Stimulated activated naive B cell treated with anti-CD40 and anti-IgM and Interleukin-4, amounts not matched to agents 10 μg/mL and 1 μg/mL and 100 μg/mL, for 72 hours (primary cell): ENCODE data around the gene OAF.

Experiments used
- ATAC-seq, 2 donors: fragments of 150-1000 bp; cut with Tn5 transposase; replicated peaks; 2 replicates each; pipeline ENCODE4 v1.10.0; 2021; ENCODE audit warnings: moderate library complexity in 1 of 2
- DNase-seq: peaks from one replicate; pipeline ENCODE4 v3.0.0; 2021
- H3K27ac Mint-ChIP-seq: one replicate; pipeline ENCODE4 v1.8.0; 2022; ENCODE audit warnings: mild to moderate bottlenecking, mixed read lengths
- H3K27me3 Mint-ChIP-seq, 2 donors: one replicate each; pipeline ENCODE4 v1.8.0; 2022; ENCODE audit warnings: mixed read lengths in 2 of 2
- H3K36me3 Mint-ChIP-seq, 2 donors: one replicate each; pipeline ENCODE4 v1.8.0; 2022; ENCODE audit warnings: mixed read lengths in 2 of 2, mild to moderate bottlenecking in 1 of 2
- H3K4me1 Mint-ChIP-seq, 2 donors: one replicate each; pipeline ENCODE4 v1.8.0; 2022; ENCODE audit warnings: mixed read lengths in 2 of 2, mild to moderate bottlenecking in 1 of 2
- H3K4me3 Mint-ChIP-seq, 2 donors: one replicate each; pipeline ENCODE4 v1.8.0; 2022; ENCODE audit warnings: mild to moderate bottlenecking in 2 of 2, mixed read lengths in 2 of 2, moderate library complexity in 1 of 2
- H3K9me3 Mint-ChIP-seq, 2 donors: one replicate each; pipeline ENCODE4 v1.8.0; 2022; ENCODE audit warnings: mixed read lengths in 2 of 2, mild to moderate bottlenecking in 1 of 2

The OAF gene

DNA sequence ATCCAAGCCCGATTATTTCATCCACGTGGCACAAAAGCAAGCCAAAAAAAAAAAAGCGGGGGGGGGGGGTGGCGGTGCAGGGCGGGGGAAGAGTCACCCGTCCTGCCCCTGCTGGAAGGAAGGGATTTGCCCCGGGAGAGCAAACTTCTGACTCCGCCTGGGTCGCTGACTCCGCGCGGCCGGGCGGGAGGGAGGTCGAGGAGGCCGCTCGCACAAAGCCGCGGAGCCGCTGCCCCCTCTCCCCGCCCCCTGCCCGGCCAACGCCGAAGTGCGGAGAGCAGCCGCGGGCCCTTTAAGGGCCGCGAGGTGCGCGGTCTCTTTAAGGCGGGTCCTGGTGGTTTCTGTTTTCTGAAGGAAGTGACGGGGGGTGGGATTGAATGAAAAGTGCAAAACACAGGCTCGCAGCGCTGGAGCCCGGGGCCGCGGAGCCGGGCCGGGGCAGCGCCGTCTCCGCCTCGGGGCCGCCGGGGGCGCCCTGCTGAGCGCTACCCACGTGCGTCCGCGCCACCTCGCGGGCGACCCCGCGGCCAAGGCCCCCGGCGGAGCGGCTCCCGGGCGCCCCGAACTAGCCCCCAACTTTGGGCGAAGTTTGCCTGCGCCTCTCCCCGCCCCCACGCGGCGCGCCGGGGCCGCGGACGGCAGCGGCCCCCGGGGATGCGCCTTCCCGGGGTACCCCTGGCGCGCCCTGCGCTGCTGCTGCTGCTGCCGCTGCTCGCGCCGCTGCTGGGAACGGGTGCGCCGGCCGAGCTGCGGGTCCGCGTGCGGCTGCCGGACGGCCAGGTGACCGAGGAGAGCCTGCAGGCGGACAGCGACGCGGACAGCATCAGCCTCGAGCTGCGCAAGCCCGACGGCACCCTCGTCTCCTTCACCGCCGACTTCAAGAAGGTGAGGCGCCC lies at the start of gene OAF:
Gene OAF, plus strand, starts transcription at position 407 of the 896 bp plus-strand sequence. Its CDS starts 248 bp downstream, at position 655.
- Mint-ChIP-seq H3K4me1 (peaks cover 14 to 19% of the 10 kb centered on the region in 2 donors), H3K9me3 (no peaks in the 10 kb centered on the region), H3K36me3 (no peaks in the 10 kb centered on the region), H3K27me3 (peaks cover 35% of the 10 kb centered on the region in 2 donors), H3K27ac (peak within 1 kb of the TSS; percentile 88), H3K4me3 (peak within 1 kb of the TSS; percentile 88 to 90)
- ATAC-seq (peak; percentile 92 to 94), DNase-seq (peak; percentile 54)

DNA sequence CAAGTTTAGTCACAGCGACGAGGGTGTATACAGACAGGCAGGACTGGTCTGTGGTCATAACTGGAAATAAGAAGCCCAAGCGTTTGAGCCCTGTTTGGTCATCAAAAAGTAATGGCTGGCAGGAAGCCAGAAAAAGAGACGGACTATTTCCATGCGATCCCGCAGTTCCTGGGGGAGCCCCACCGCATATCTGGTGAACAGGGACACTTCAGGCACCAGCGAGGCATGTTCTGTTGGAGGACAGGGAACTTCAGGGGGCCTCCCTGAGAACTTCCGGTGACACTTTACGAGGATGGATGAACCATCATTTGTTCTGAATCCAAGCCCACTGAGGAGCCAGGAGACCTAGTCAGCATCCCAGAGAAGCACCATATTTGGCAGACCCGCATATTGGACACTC lies 43.2 kb upstream of the OAF start:
- Mint-ChIP-seq H3K27me3 (peaks cover 61 to 77% of the 10 kb centered on the region in 2 donors), H3K36me3 (peaks cover 3 to 8% of the 10 kb centered on the region in 2 donors), H3K4me3 (no peak overlapping the region), H3K27ac (no peak overlapping the region), H3K9me3 (peaks cover 11 to 12% of the 10 kb centered on the region in 2 donors), H3K4me1 (peaks cover 12 to 14% of the 10 kb centered on the region in 2 donors)
- no peak for ATAC-seq
- DNase-seq, result no peak

DNA sequence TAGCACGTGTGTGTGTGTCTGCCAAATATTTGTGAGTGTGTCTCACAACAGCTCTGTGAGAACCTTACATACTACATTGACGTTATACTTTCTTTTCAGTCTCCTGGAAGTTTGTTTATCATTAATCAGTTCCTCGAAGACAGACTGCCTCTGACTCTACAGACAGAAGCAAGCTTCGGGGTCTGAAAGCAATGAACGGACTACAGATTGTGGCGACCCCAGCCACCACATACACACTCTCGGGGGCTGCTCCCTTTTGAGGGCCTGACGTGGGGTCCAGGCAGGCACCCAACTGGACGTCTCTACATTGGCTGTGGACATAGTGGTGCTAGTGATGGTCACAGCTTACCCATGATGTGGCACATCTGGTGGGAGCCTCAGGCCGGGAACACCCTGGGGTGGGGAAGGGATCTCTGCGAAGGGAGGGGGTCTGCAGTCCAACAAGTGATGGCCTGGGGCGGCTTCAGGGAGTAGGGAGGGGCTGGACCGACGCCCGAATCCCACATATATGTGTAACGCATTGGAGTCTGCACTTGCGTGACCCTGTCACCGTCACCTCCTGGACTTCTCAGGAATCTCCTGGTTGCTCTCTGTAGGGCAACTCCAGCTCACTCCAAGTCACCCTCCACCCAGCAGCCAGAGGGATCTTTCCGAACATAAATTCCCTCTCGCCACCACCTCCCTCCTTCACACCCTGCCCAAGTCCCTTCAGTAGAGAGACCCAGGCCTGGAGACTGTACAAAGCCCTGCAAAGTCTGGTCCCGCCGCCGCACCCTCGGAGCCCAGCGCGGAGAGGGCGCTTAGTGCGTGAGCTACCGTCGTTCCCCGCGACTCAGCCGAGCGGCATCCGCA lies 42.5 kb upstream of the OAF start:
- no peak for DNase-seq
- Mint-ChIP-seq H3K27me3 (peaks cover 68 to 84% of the 10 kb centered on the region in 2 donors), H3K4me3 (peak overlapping the region; percentile 48 to 75), H3K9me3 (peaks cover 11 to 12% of the 10 kb centered on the region in 2 donors), H3K27ac (no peak overlapping the region), H3K4me1 (peaks cover 16 to 17% of the 10 kb centered on the region in 2 donors), H3K36me3 (peaks cover 3 to 8% of the 10 kb centered on the region in 2 donors)
- ATAC-seq, result no peak

DNA sequence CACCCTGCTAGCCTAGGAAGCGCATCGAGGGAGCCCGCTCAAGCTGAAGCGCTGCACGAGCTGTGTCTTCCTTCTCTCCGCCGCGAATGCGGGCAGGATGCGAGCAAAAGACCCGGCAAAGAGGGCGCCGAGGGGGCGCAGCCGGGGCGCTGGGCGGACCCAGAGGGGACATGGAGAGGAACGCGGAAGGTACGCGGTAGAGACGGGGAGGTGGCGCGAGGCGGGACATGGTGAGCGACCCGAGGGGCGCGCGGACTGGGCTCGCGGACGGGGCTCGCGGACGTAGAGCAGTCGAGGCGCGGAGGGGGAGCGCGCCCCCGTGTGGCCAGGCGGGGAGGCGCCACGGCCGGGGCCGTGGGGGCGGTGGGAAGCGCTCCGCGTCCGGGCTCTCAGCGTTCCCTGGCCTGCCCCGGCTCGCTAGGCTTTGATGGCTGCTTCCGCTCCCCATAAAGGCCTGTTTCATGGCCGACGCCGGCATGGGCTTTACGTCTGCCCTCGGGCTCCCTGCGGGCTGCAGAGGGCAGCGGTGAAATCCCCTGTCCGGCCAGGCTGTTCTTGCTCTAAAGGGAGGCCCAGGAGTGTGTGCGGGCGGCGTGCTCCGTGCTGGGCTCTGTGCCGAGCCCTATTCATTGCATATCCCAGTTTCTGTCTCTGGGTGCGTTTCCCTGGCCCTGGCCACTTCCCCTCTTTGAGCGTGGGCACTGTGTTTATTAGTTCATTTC lies 41.7 kb upstream of the OAF start:
- peaks cover 3 to 8% of the 10 kb centered on the region in 2 donors for H3K36me3 Mint-ChIP-seq
- DNase-seq (peak; percentile 20), ATAC-seq (peak; percentile 69 to 70)
- peaks cover 16 to 17% of the 10 kb centered on the region in 2 donors for H3K4me1 Mint-ChIP-seq
- peaks cover 11 to 12% of the 10 kb centered on the region in 2 donors for H3K9me3 Mint-ChIP-seq
- peaks cover 74 to 92% of the 10 kb centered on the region in 2 donors for H3K27me3 Mint-ChIP-seq
- H3K4me3 Mint-ChIP-seq, result peak overlapping the region; percentile 48 to 75
- H3K27ac Mint-ChIP-seq, result no peak overlapping the region

DNA sequence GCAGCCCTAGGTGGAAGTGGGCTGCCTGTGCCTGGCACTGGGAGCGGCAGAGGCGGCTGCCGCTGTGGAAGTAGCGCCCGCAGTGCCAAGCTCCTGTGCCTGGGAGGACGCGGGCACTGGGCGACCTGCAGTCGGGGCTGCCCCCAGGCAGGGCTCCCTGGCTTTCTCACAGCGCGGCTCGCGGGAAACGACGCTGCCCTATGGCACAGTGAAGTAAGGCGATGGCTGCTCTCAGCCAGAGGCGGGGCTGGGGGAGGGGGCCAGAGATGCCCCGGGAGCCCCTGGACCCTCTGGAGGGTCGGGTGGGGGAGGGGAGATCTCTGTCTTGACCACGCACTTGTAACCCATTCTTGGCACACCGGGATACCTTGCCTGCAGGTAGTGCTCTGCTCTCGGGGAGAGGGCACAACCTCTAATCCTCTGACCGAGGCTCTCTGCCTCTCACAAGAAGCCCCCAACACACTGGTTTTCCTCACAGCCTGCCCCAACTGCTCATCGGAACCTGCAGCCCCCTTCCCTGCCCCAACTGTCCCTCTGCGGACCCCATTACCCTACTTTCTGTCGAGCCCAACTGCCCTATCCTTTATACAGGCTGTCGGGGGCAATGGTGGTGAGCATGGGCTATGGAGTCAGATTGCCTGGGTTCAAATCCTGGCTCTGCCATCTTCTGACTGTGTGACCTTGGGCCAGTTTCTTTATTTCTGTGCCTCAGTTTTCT lies 40.7 kb upstream of the OAF start:
- Mint-ChIP-seq H3K36me3 (peaks cover 2 to 4% of the 10 kb centered on the region in 2 donors), H3K9me3 (peaks cover 6 to 7% of the 10 kb centered on the region in 2 donors), H3K27me3 (peaks cover 74 to 97% of the 10 kb centered on the region in 2 donors), H3K27ac (no peak overlapping the region), H3K4me1 (peaks cover 16 to 17% of the 10 kb centered on the region in 2 donors), H3K4me3 (no peak overlapping the region)
- ATAC-seq (no peak), DNase-seq (no peak)

DNA sequence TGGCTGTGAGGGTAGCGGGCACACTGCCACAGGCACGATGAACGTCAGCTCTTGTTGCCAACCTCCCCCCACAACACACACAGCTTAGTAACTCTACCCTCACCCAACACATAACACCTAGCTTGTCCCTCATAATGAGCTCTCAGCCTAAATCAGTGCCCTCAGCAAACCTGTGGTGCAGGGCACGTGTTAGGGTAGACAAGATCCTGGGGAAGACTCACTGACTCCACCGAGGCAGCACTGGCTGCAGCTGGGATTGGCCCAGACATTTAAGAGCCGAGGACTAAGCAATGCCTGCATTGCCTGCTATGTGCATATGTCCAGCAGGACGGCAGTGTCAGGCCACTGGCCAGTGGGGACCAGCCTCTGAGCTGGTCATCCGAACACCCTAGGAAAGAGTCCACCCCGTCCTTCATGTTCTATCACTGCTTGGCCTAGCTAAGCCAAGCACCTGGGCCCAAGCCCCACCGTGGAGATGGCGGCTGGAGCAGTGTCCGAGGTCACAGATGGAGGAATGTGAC lies 40.0 kb upstream of the OAF start:
- Mint-ChIP-seq H3K27me3 (peaks cover 75 to 97% of the 10 kb centered on the region in 2 donors), H3K36me3 (peaks cover under 1 to 1% of the 10 kb centered on the region in 2 donors), H3K4me1 (peaks cover 16 to 17% of the 10 kb centered on the region in 2 donors), H3K27ac (no peak overlapping the region), H3K4me3 (no peak overlapping the region), H3K9me3 (peaks cover 2 to 3% of the 10 kb centered on the region in 2 donors)
- DNase-seq (no peak), ATAC-seq (no peak)

DNA sequence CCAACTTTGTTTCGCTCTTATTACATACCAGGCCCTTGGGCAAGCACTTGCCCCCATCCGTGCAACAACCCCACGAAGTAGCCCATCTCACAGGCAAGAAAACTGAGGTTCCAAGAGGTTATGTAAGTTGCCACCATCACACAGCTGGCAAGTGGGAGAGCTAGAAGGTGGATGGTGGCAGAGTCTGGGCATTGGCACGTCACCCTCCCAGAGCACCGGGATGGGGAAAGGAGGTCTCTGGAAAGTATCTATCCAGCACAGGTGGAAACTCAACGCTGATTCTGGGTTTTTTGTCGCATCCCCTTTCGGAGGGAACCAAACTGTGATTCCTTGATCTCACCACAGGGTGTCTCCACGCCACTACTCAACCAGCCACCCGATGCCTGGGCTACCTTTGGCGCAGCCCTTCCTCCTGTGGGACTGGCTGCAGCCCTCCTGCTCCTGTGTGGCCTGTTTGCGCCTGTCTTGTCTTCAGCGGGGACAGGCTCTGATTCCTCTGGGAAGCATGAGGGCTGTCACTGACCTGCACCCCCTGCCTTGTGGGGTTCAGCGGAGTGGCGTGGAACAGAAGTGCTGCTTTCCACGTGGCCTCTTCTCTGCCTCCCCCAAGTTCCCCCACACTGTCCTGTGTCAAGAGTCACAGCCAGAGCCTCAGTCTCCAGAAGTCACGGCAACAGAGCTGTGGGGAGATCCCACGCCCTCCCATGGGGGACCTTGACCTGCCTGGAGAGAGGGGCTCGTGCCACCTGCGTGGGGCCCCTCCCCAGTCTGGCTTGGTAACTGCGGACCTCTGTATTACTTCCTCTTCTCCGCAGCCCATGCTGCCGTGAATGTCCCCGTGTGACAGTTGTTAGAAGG lies 38.5 kb upstream of the OAF start:
- Mint-ChIP-seq H3K4me3 (peak overlapping the region in 1 of 2 donors; percentile 57), H3K4me1 (peaks cover 16 to 17% of the 10 kb centered on the region in 2 donors)

DNA sequence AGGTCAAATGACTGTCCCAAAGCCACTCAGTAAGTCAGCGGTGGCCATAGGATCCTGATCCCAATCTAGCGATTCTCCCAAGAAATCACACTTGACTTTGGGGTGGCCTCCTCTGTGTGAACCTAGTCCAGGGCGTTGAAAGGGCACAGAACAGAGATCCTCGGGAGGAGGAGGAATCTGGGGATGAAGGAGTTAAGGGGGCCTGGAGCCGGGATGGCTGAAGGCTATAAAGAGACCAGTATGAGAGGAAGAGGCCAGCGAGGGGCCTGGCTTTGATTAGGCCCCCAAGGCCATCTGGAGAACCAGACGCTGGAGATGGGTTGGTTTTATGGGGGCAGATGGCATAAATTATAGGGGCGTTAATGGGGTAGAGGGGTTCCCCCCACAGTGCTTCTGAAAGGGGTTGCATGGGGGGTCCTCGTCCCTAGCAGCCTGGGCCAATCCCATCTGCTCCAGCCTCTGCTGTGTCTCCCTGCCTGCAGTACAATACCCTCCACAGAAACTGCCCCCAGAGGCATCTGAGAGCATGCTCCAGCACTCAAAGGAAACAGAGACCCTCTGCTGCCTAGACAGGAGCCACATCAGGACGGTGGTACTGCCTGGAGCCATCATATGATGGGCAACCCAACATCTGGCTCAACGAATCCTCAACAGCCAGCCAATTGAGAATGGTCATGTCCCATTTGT lies 37.7 kb upstream of the OAF start:
- H3K27ac Mint-ChIP-seq, result no peak overlapping the region
- no peak for ATAC-seq

More for the DNA sequence above, 38.5 kb upstream of the OAF start:
- DNase-seq, result peak; percentile 29
- H3K27ac Mint-ChIP-seq, result peak overlapping the region; percentile 14
- H3K36me3 Mint-ChIP-seq, result no peaks in the 10 kb centered on the region
- peaks cover 68 to 89% of the 10 kb centered on the region in 2 donors for H3K27me3 Mint-ChIP-seq
- ATAC-seq, result peak; percentile 71 to 76
- no peaks in the 10 kb centered on the region for H3K9me3 Mint-ChIP-seq

DNA sequence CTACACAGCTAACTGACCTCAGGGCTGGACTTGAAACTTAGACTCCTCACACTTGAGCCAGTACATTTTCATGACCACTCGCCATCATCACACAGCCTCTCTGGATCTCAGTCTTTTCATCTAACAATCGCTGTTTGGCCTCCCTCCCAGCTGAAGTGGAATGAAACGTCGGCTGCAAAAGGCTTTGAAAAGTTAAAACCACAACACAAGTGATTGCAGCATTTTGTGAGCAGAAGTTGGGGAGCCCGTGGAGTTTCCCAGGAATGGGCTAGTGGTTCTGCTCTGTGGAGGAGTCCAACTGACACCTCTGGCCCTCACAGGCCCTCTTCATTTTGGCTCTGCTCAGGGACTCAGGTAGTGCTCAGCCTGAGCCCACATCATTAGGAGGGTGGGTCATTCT lies 37.0 kb upstream of the OAF start:
- ATAC-seq (no peak), DNase-seq (no peak)
- H3K4me3 Mint-ChIP-seq, result no peak overlapping the region
- no peak overlapping the region for H3K27ac Mint-ChIP-seq
- no peaks in the 10 kb centered on the region for H3K36me3 Mint-ChIP-seq
- peaks cover 53 to 75% of the 10 kb centered on the region in 2 donors for H3K27me3 Mint-ChIP-seq
- H3K9me3 Mint-ChIP-seq, result no peaks in the 10 kb centered on the region
- H3K4me1 Mint-ChIP-seq, result peaks cover 13% of the 10 kb centered on the region in 2 donors

More for the DNA sequence above, 37.7 kb upstream of the OAF start:
- H3K4me3 Mint-ChIP-seq, result no peak overlapping the region
- no peak for DNase-seq
- H3K36me3 Mint-ChIP-seq, result no peaks in the 10 kb centered on the region
- no peaks in the 10 kb centered on the region for H3K9me3 Mint-ChIP-seq
- H3K27me3 Mint-ChIP-seq, result peaks cover 60 to 80% of the 10 kb centered on the region in 2 donors
- peaks cover 16 to 17% of the 10 kb centered on the region in 2 donors for H3K4me1 Mint-ChIP-seq

DNA sequence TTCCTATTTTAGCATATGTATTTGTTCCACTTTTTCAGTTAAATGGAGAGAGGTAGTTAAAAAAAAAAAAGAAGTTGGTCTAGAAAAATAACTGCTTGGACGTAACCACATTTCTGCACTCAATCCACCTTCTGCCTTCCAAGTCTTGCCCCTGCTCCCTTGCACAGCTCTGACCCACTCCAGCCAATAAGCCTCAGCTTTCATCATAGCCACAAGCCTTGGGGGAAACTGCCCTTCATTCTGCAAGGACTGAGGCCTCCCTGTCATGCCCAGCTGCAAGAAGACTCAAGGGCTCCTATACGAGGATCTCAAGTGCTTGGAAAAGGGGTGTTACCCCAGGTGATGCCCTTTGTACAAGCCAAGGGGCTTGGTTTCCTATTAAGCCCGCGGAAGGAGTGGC lies 36.0 kb upstream of the OAF start:
- peaks cover 57 to 77% of the 10 kb centered on the region in 2 donors for H3K27me3 Mint-ChIP-seq
- H3K4me1 Mint-ChIP-seq, result peaks cover 11 to 12% of the 10 kb centered on the region in 2 donors
- no peaks in the 10 kb centered on the region for H3K9me3 Mint-ChIP-seq
- no peak overlapping the region for H3K4me3 Mint-ChIP-seq
- DNase-seq (no peak), ATAC-seq (no peak)
- no peaks in the 10 kb centered on the region for H3K36me3 Mint-ChIP-seq
- H3K27ac Mint-ChIP-seq, result no peak overlapping the region

DNA sequence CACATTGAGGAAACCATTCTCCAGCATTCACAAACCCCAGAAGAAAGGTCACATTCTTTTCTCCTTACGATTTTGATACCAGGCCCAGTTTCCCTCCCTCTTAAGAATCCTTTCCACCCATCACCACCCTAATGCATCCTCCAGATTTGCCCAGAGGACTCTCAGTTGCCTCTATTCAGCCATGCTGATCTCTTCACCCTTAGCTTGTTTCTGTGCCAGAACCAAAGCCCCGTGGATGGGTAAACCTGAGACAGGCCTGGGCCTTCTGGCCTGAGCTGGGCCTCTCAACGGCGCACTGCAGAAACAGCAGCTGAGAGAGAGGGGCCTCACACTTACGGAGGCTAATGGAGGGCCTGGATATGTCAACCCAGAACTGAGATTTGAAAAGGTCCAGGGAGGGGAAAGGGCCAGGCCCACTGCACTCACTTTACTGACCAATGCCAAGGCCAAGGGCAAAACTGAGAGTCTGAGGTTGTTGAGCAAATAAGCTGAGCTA lies 32.2 kb upstream of the OAF start:
- no peaks in the 10 kb centered on the region for H3K9me3 Mint-ChIP-seq
- no peak overlapping the region for H3K27ac Mint-ChIP-seq
- DNase-seq (no peak), ATAC-seq (no peak)
- no peaks in the 10 kb centered on the region for H3K4me1 Mint-ChIP-seq
- H3K4me3 Mint-ChIP-seq, result no peak overlapping the region
- no peaks in the 10 kb centered on the region for H3K36me3 Mint-ChIP-seq
- peaks cover 31 to 51% of the 10 kb centered on the region in 2 donors for H3K27me3 Mint-ChIP-seq
